Activated effector memory CD4-positive, alpha-beta T cell treated with anti-CD3 and anti-CD28 coated beads, Interleukin-2, amount 50 U/mL, for 16 hours (primary cell): ENCODE results near the gene CNPPD1.

Experiments used
- DNase-seq: peaks from one replicate; pipeline ENCODE4 v3.0.0-alpha.2; 2020

The CNPPD1 gene

GRCh38 chr2:219176818-219177551, at the start of gene CNPPD1:
Gene CNPPD1, minus strand, starts transcription at chr2:219176925. Its CDS starts 97 bp downstream, at chr2:219176828.
- DNase-seq: peak; percentile 96

GRCh38 chr2:219225350-219225749, 48.6 kb upstream of the CNPPD1 start:
- DNase-seq: no peak

- no peak for DNase-seq
Observed at GRCh38 chr2:219223831-219224610, 47.3 kb upstream of the CNPPD1 start.

- no peak for DNase-seq
Observed at GRCh38 chr2:219221957-219222518, 45.3 kb upstream of the CNPPD1 start.

DNA sequence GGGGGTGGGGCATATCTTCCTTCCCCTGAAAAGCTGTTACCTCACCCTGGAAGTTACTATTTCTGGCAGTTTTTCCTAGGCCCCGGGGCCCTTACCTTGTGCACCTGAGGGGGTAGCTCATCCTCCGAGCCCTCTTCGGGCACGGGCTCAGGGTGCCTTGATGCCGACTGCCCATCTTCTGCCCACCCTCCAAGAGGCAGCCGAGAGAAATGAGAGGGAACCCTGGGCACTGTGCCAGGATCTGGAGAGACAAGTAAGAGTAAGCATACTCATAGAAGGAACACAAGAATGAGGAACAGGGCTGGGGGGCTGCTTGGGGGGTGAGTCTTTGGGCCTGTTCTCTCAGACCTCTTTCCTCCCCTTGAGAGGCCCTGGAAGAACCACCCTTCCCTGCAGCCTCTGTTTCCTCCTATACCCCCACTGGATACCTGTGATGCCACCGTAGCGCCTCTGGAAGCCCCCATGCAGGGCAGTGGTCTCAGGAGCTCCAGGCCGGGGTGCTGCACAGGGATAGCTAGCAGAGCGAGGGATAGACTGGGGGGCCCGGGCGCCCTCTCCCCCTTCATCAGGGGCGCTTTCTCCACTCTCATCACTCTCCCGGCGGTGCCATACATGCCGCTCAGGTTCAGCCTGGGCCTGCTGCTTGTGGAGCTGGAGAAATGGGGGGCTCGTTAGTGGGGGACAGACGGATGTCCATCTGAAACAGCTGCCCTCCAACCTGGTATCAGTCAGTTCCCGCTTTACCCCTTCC, 44.1 kb upstream of the CNPPD1 start:
- no peak for DNase-seq

- no peak for DNase-seq
Observed at GRCh38 chr2:219219784-219220532, 43.2 kb upstream of the CNPPD1 start.

- peak; percentile 96 for DNase-seq
Observed at GRCh38 chr2:219218732-219219701, 42.3 kb upstream of the CNPPD1 start, which contains the start of gene ABCB6. Gene ABCB6, minus strand, starts transcription at chr2:219218958. Its CDS starts 285 bp downstream, at chr2:219218673.

GRCh38 chr2:219218217-219218731, 41.5 kb upstream of the CNPPD1 start:
- no peak for DNase-seq

DNA sequence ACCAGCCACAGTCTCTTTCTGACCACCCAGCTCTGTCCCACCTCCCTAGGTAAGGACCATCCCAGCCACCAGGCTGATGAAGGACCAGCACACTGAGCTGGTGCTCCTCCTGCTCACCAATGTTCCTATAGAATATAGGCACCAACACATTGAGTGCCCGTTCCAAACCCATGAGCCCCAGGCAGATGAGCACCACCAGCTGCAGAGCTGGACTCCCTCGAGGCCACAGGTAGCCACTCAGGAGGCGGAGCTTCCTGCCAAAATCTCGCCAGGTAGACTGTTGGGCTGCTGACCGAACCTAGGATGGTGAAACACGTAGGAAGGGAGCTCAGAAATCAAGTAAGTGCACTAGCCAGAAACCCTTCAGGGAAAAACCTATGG, 39.8 kb upstream of the CNPPD1 start:
- DNase-seq: no peak

GRCh38 chr2:219215871-219216534, 39.3 kb upstream of the CNPPD1 start:
- DNase-seq: no peak

GRCh38 chr2:219214786-219215185, 38.1 kb upstream of the CNPPD1 start:
- DNase-seq: no peak

DNA sequence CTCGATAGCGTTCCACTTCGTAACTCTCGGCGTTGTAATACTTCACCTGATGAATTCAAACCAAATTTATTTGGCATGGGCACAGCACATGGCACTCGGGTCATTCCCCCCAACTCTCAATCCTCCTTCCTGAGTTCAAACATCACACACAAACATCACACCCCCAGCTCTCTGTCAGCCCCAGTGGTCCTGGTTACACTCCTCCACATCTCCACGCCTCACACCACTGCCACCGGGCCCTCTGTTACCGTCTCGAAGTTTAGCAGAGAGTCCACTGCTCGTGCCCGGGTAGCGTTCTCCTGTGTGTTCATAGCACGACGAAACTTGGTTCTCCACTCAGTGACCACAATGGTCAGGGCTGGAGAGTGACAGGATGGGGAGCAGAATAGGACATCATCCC, 37.4 kb upstream of the CNPPD1 start:
- DNase-seq: no peak

DNA sequence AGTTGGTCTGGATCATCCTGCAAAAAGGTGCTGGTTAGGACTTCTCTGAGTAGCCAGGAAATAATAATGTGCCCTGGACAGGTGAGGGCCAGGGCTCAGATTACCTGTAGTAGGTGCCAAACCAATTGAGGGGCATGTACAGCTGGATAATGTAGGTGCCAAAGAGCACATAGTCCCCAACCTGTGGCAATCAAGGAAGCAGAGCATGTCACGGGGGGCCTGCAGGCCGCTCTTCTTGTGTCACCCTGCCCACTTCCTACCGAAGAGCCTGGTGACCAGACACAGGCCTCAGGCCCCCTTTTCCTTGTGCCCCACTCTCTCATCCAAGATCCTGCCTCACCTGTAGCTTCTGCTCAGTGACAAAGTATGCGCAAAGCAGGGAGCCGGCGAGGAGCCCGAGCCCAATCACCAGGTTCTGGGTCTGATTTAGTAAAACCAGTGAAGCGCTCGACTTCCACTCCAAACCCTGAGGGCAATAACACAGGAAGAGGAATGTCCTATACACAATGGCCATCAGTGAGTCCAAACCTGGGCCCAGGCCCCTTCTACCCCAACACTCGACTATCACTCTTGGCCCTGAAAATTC, 36.9 kb upstream of the CNPPD1 start:
- DNase-seq: no peak

- no peak for DNase-seq
Observed at GRCh38 chr2:219213026-219213415, 36.3 kb upstream of the CNPPD1 start.

- no peak for DNase-seq
Observed at GRCh38 chr2:219210886-219211362, 34.2 kb upstream of the CNPPD1 start.

DNA sequence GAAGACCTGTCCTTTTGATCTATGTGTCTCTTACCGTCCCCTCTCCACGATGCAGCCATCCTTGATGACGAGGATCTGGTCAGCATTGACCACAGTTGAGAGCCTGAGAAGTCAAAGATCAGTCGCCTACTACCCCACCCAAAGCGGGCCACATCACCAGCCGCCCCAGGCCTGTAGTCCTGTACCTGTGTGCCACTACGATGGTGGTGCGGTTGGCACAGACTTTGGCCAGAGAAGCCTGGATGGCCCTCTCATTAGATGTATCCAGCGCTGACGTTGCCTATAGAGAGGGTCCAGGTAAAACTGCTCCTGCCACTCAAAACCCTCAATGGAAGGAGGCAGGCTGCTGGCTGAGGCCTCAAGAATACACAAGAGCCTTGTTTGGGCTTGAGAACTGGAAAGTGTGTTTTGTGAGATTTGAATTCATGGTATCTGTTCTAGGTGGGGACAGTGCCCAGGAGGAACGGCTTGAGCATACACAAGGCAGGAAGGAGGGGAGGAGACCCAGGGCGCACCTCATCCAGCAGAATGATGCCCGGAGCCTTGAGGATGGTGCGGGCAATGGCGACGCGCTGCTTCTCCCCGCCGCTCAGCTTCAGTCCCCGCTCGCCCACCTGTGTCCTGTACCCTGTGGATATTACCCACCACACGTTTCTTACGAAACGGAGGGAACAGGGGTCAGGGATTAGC, 33.6 kb upstream of the CNPPD1 start:
- DNase-seq: no peak

DNA sequence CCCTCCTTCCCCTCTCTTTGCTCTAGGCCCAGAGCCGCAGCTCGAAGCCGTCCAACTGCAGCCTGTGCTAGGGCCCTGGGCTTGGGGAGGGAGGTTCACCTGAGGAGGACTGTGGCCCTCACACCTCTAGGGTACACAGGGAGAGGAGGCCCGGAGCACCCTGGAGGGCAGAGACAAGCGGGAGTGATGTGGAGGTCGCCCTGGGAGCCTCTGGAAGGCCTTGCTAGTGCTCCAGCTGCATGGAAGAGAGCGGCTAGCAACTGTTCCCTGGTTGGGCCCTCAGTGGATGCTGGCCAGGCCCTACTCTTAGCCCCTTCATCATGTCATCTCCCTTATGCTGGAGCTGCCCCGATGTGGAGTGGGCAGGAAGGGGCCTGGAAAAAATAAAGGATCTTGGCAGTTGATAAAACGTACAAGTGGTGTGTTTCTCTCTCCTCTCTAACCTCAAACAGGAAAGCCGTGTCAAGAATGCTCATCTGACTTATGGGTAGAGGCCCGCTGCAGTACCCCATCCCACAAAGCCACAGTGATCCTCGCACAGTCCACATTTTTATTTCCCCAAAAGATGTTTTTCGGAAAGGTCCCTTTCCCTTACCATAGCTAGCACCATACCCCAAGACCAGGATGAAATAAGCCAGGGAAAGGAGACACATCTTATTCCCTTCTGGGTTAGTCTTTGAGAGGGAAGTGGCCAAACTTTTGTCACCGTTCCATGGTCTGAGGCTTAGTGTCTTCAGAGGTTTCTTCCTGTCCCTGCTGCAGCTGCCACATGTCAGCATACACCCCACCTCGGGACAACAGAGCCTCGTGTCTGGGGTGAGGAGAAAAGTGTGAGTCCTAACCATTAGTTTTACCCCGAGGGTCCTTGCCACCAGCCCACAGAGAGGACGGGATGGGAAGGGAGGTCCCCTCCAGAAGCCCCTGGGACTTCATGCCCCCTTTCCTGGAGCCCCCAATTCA, 32.8 kb upstream of the CNPPD1 start:
- DNase-seq: no peak
